Stimulated activated CD8-positive, alpha-beta memory T cell treated with anti-CD3 and anti-CD28 coated beads, Interleukin-2, amount 100 ng/mL, for 48 hours (primary cell): ENCODE results near the gene KRTAP5-3.
"Not testable (repeated sequence)": the region's sequence is repeated elsewhere in the genome, so short reads cannot be mapped to it uniquely, and the experiment has no call there.

Source experiments
- DNase-seq, 2 donors: peaks; one replicate each; pipeline ENCODE4 v3.0.0-alpha.2; 2020; ENCODE audit warnings: low read depth in 2 of 2

KRTAP5-3 gene

GRCh38 chr11:1619449-1619848 lies 11.2 kb upstream of the KRTAP5-3 start:
- no peak for DNase-seq

- DNase-seq, result no peak
Measured at GRCh38 chr11:1618231-1618630, 10.0 kb upstream of the KRTAP5-3 start.

GRCh38 chr11:1607901-1608300 lies 362 bp downstream of the KRTAP5-3 start:
- not testable (repeated sequence) for DNase-seq

GRCh38 chr11:1607156-1607845 lies 962 bp downstream of the KRTAP5-3 start:
- DNase-seq, result not testable (repeated sequence)

- DNase-seq, result not testable (repeated sequence)
Measured at GRCh38 chr11:1605923-1606322, 2.3 kb downstream of the KRTAP5-3 start.

- DNase-seq, result no peak
Measured at GRCh38 chr11:1604711-1605110, 3.6 kb downstream of the KRTAP5-3 start.

GRCh38 chr11:1604181-1604580 lies 4.1 kb downstream of the KRTAP5-3 start:
- no peak for DNase-seq

GRCh38 chr11:1603629-1604028 lies 4.6 kb downstream of the KRTAP5-3 start:
- DNase-seq, result no peak

- DNase-seq, result not testable (repeated sequence)
Measured at GRCh38 chr11:1601663-1602062, 6.6 kb downstream of the KRTAP5-3 start.

GRCh38 chr11:1600626-1601025 lies 7.6 kb downstream of the KRTAP5-3 start:
- DNase-seq, result no peak

GRCh38 chr11:1598816-1599215 lies 9.4 kb downstream of the KRTAP5-3 start:
- DNase-seq, result no peak

- DNase-seq, result not testable (repeated sequence)
Measured at GRCh38 chr11:1598406-1598805, 9.9 kb downstream of the KRTAP5-3 start.

- DNase-seq, result no peak
Measured at GRCh38 chr11:1597994-1598380, 10.3 kb downstream of the KRTAP5-3 start, which contains the start of gene KRTAP5-2. Gene KRTAP5-2 (minus strand): TSS chr11:1598294. CDS start chr11:1598250, 44 bp downstream.

- no peak for DNase-seq
Measured at GRCh38 chr11:1597331-1597993, 10.8 kb downstream of the KRTAP5-3 start.

GRCh38 chr11:1596576-1597121 lies 11.6 kb downstream of the KRTAP5-3 start:
- DNase-seq, result not testable (repeated sequence)

- DNase-seq, result not testable (repeated sequence)
Measured at GRCh38 chr11:1595994-1596575, 12.2 kb downstream of the KRTAP5-3 start.

- no peak for DNase-seq
Measured at GRCh38 chr11:1592628-1593027, 15.6 kb downstream of the KRTAP5-3 start.

- no peak for DNase-seq
Measured at GRCh38 chr11:1589996-1590395, 18.3 kb downstream of the KRTAP5-3 start.

GRCh38 chr11:1589191-1589963 lies 18.9 kb downstream of the KRTAP5-3 start:
- not testable (repeated sequence) for DNase-seq

GRCh38 chr11:1586699-1587098 lies 21.6 kb downstream of the KRTAP5-3 start:
- DNase-seq, result no peak

GRCh38 chr11:1584661-1585370 lies 23.4 kb downstream of the KRTAP5-3 start, which contains the start of gene KRTAP5-1:
Gene KRTAP5-1 (minus strand): TSS chr11:1585283. CDS start chr11:1585249, 34 bp downstream.
- not testable (repeated sequence) for DNase-seq
